Osteocyte (in vitro differentiated cells): ENCODE data around the gene GPR142. TPM values are rescaled to one million over a fixed set of nuclear protein-coding genes. Genes with fewer than 3 reads are reported as not detected.

Source experiments
- DNase-seq: peaks from one replicate; pipeline ENCODE4 v3.0.0; 2021; ENCODE audit warnings: mixed read lengths; ENCODE audit not compliant: unreplicated experiment; ENCODE audit errors: extremely low spot score
- H3K27ac Mint-ChIP-seq: one replicate; pipeline ENCODE4 v1.8.0; 2021; ENCODE audit warnings: mild to moderate bottlenecking, mixed read lengths; ENCODE audit not compliant: unreplicated experiment
- H3K27me3 Mint-ChIP-seq: one replicate; pipeline ENCODE4 v1.8.0; 2021; ENCODE audit warnings: mixed read lengths; ENCODE audit not compliant: unreplicated experiment
- H3K36me3 Mint-ChIP-seq: one replicate; pipeline ENCODE4 v1.8.0; 2021; ENCODE audit warnings: mixed read lengths; ENCODE audit not compliant: unreplicated experiment
- H3K4me1 Mint-ChIP-seq: one replicate; pipeline ENCODE4 v1.8.0; 2021; ENCODE audit warnings: mixed read lengths; ENCODE audit not compliant: unreplicated experiment
- H3K4me3 Mint-ChIP-seq: one replicate; pipeline ENCODE4 v1.8.0; 2021; ENCODE audit warnings: mild to moderate bottlenecking, moderate library complexity, mixed read lengths; ENCODE audit not compliant: unreplicated experiment
- H3K9me3 Mint-ChIP-seq: one replicate; pipeline ENCODE4 v1.8.0; 2021; ENCODE audit warnings: mixed read lengths; ENCODE audit not compliant: unreplicated experiment
- CTCF ChIP-seq: fragments of 200-600 bp; sonication (generic); IDR thresholded peaks from 2 replicates; pipeline ENCODE4 v1.5.0; 2021; ENCODE audit warnings: antibody characterized with exemption, mild to moderate bottlenecking, moderate library complexity
- total RNA-seq: library from RNA; stranded (reverse); gene quantifications from 2 replicates; pipeline ENCODE4 v1.2.1, GENCODE V29; 2021

GPR142 gene
- total RNA-seq, 1 donor from 2014 or later: not detected

DNA sequence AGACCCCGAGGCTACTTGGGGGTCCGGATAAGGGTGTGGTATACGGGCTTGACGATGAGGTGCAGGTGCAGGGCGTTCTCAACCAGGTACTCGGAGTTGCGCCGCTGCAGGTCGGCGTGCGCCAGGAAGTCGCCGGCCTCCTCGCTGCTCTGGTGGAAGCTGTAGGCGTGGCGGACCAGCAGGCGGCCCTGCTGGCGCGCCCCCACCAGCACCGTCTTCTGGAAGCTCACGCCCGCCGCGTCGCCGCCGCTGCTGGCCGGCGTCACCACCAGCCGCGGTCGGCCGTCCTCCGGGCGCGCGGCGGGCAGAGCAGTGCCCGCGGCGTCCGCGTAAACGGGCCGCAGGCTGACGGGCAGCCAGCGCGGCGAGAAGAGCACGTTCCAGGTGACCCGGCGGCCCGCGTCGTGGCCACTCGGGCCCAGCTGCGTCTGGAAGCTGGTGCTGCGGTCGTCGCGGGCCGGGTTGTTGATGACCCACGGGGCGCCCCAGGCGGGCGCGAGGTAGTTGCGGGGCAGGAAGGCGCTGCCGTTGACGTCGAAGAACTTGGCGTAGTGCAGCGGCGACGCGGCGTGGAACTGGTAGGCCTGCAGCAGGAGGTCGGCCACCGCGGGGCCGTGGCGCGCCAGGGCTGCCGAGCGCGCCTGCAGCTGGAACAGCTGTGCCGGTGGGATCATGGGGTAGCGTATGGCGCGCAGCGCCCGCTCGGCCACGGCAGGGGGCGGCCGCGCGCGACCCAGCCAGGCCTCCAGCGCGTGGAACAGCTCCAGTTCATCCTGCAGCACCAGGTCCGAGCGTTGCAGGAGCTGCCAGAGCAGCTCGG lies 10.4 kb upstream of the GPR142 start:
- no peak for TF ChIP-seq CTCF
- Mint-ChIP-seq H3K27me3 (peaks cover 40% of the 10 kb centered on the region), H3K4me1 (no peaks in the 10 kb centered on the region), H3K36me3 (no peaks in the 10 kb centered on the region), H3K4me3 (no peak overlapping the region), H3K9me3 (no peaks in the 10 kb centered on the region), H3K27ac (no peak overlapping the region)
- no peak for DNase-seq

- DNase-seq: no peak
- no peaks in the 10 kb centered on the region for H3K4me1 Mint-ChIP-seq
- no peak for TF ChIP-seq CTCF
- no peak overlapping the region for H3K4me3 Mint-ChIP-seq
- H3K27ac Mint-ChIP-seq: no peak overlapping the region
- peaks cover 38% of the 10 kb centered on the region for H3K27me3 Mint-ChIP-seq
- no peaks in the 10 kb centered on the region for H3K9me3 Mint-ChIP-seq
- no peaks in the 10 kb centered on the region for H3K36me3 Mint-ChIP-seq
These were observed 9.9 kb upstream of the GPR142 start for GRCh38 chr17:74357466-74357809.

- no peaks in the 10 kb centered on the region for H3K4me1 Mint-ChIP-seq
- H3K4me3 Mint-ChIP-seq: no peak overlapping the region
- TF ChIP-seq CTCF: no peak
- H3K36me3 Mint-ChIP-seq: no peaks in the 10 kb centered on the region
- H3K27me3 Mint-ChIP-seq: peaks cover 34% of the 10 kb centered on the region
- H3K27ac Mint-ChIP-seq: no peak overlapping the region
- DNase-seq: no peak
- no peaks in the 10 kb centered on the region for H3K9me3 Mint-ChIP-seq
These were observed 8.6 kb upstream of the GPR142 start for GRCh38 chr17:74358697-74359096.

GRCh38 chr17:74359916-74360315 lies 7.4 kb upstream of the GPR142 start:
- no peak for TF ChIP-seq CTCF
- no peaks in the 10 kb centered on the region for H3K4me1 Mint-ChIP-seq
- no peaks in the 10 kb centered on the region for H3K9me3 Mint-ChIP-seq
- H3K36me3 Mint-ChIP-seq: no peaks in the 10 kb centered on the region
- H3K27me3 Mint-ChIP-seq: peaks cover 27% of the 10 kb centered on the region
- H3K27ac Mint-ChIP-seq: no peak overlapping the region
- no peak for DNase-seq
- H3K4me3 Mint-ChIP-seq: no peak overlapping the region

- Mint-ChIP-seq H3K9me3 (no peaks in the 10 kb centered on the region), H3K27ac (no peak overlapping the region), H3K27me3 (peaks cover 25% of the 10 kb centered on the region), H3K4me3 (no peak overlapping the region), H3K4me1 (no peaks in the 10 kb centered on the region), H3K36me3 (no peaks in the 10 kb centered on the region)
- TF ChIP-seq CTCF: no peak
- no peak for DNase-seq
These were observed 6.4 kb upstream of the GPR142 start for GRCh38 chr17:74360899-74361229.
